MM.1S (cell line): Measurements from ENCODE around the gene FOXP1.

Experiments used
- DNase-seq: peaks from one replicate; pipeline ENCODE4 v3.0.0-alpha.2; 2015
- H2AFZ ChIP-seq: fragments of 300-600 bp; sonication (generic); 2 replicates; pipeline ENCODE4 v1.6.0; 2016; ENCODE audit warnings: antibody characterized with exemption, low read length
- H3F3A ChIP-seq: fragments of 300-600 bp; sonication (generic); 2 replicates; pipeline ENCODE4 v1.6.1; 2016; ENCODE audit warnings: mild to moderate bottlenecking, antibody characterized with exemption, low read length, moderate library complexity, mixed read lengths; ENCODE audit not compliant: insufficient read depth
- H3K27ac ChIP-seq: fragments of 300-600 bp; sonication (generic); 2 replicates; pipeline ENCODE4 v1.5.1; 2016; ENCODE audit warnings: mild to moderate bottlenecking, low read length
- H3K27me3 ChIP-seq: fragments of 300-600 bp; sonication (generic); replicated peaks from 2 replicates; pipeline ENCODE4 v1.6.0; 2016; ENCODE audit warnings: low read length; ENCODE audit not compliant: insufficient read depth
- H3K36me3 ChIP-seq: fragments of 300-600 bp; sonication (generic); replicated peaks from 2 replicates; pipeline ENCODE4 v1.6.1; 2016; ENCODE audit warnings: mild to moderate bottlenecking, low read length, mixed read lengths; ENCODE audit not compliant: insufficient read depth
- H3K4me1 ChIP-seq: fragments of 300-600 bp; sonication (generic); 2 replicates; pipeline ENCODE4 v1.6.1; 2016; ENCODE audit warnings: low read length, mixed read lengths
- H3K4me2 ChIP-seq: fragments of 300-600 bp; sonication (generic); 2 replicates; pipeline ENCODE4 v1.6.0; 2016; ENCODE audit warnings: low read depth, low read length
- H3K4me3 ChIP-seq: fragments of 300-600 bp; sonication (generic); 2 replicates; pipeline ENCODE4 v1.5.1; 2016; ENCODE audit warnings: low read length, mixed read lengths
- H3K79me2 ChIP-seq: fragments of 300-600 bp; sonication (generic); 2 replicates; pipeline ENCODE4 v1.6.1; 2016; ENCODE audit warnings: mixed run types, low read length, mixed read lengths
- H3K9ac ChIP-seq: fragments of 300-600 bp; sonication (generic); 2 replicates; pipeline ENCODE4 v1.6.1; 2016; ENCODE audit warnings: low read length, mixed read lengths
- H3K9me2 ChIP-seq: fragments of 300-600 bp; sonication (generic); replicated peaks from 2 replicates; pipeline ENCODE4 v1.6.1; 2016; ENCODE audit warnings: mild to moderate bottlenecking, low read length, mixed read lengths; ENCODE audit not compliant: insufficient read depth
- H3K9me3 ChIP-seq: fragments of 300-600 bp; sonication (generic); replicated peaks from 2 replicates; pipeline ENCODE4 v1.6.1; 2016; ENCODE audit warnings: mild to moderate bottlenecking, low read length, mixed read lengths; ENCODE audit not compliant: insufficient read depth
- H4K20me1 ChIP-seq: fragments of 300-600 bp; sonication (generic); 2 replicates; pipeline ENCODE4 v1.6.1; 2016; ENCODE audit warnings: mild to moderate bottlenecking, low read length, moderate library complexity, mixed read lengths; ENCODE audit not compliant: insufficient read depth
- EZH2 ChIP-seq: fragments of 300-600 bp; sonication (generic); optimal IDR thresholded peaks from 2 replicates; pipeline ENCODE3; 2017; ENCODE audit warnings: low read depth, mild to moderate bottlenecking, antibody characterized with exemption, low read length, mixed read lengths
- EZH2phosphoT487 ChIP-seq: fragments of 300-600 bp; sonication (generic); IDR thresholded peaks from 2 replicates; pipeline ENCODE4 v1.6.1; 2018; ENCODE audit warnings: antibody characterized with exemption, low read length
- TF ChIP-seq, protein P1 (sequence below): fragments of 300-600 bp; sonication (generic); IDR thresholded peaks from 2 replicates; pipeline ENCODE4 v1.5.1; 2016; ENCODE audit warnings: antibody characterized with exemption, low read length, mixed read lengths

Gene FOXP1

DNA sequence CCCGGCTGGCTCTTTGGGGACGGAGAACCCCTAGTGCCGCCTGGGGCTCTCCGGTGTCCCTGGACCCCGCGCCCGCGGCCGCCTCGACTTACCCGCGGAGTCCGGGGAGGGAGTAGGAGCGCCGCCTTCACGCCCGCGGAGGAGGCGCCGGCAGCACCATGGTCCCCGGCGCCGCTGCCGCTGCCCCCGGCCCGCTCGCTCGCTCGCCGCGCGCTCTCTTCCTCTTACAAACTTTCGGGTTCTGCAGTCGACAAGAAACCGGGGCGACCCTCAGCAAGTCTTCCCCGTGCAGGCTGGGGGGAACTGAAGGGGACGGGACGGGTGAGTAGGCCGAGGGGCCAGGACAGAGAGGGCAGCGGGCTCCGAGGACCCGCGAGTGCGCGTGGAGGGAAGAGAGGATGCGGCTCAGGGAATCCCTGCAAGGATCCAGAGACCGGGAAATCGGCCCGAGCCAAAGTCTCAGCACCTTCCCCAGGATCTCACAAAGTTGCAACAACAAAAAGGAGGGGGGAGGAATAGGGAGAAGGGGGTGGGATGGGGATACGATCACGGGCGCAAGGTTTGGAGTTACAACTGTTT is 2.0 kb downstream of the FOXP1 start:
- peak overlapping the region; percentile 79; the same call in 1 of the 2 replicates for H3K9ac ChIP-seq
- H3K36me3 ChIP-seq: no peaks in the 10 kb centered on the region
- H3K27me3 ChIP-seq: peaks cover 11% of the 10 kb centered on the region
- H3K4me1 ChIP-seq: peaks cover 6% of the 10 kb centered on the region; the same call in 1 of the 2 replicates
- TF ChIP-seq EZH2phosphoT487: no peak; the same call in 1 of the 2 replicates
- TF ChIP-seq, protein P1, sequence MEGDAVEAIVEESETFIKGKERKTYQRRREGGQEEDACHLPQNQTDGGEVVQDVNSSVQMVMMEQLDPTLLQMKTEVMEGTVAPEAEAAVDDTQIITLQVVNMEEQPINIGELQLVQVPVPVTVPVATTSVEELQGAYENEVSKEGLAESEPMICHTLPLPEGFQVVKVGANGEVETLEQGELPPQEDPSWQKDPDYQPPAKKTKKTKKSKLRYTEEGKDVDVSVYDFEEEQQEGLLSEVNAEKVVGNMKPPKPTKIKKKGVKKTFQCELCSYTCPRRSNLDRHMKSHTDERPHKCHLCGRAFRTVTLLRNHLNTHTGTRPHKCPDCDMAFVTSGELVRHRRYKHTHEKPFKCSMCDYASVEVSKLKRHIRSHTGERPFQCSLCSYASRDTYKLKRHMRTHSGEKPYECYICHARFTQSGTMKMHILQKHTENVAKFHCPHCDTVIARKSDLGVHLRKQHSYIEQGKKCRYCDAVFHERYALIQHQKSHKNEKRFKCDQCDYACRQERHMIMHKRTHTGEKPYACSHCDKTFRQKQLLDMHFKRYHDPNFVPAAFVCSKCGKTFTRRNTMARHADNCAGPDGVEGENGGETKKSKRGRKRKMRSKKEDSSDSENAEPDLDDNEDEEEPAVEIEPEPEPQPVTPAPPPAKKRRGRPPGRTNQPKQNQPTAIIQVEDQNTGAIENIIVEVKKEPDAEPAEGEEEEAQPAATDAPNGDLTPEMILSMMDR: no peak
- no peak for TF ChIP-seq EZH2
- peak overlapping the region; percentile 99 for H3K4me2 ChIP-seq
- peak overlapping the region; percentile 86 for H2AFZ ChIP-seq
- no peak for DNase-seq
- H3K9me2 ChIP-seq: no peaks in the 10 kb centered on the region
- no peaks in the 10 kb centered on the region for H3K9me3 ChIP-seq
- peaks cover 16% of the 10 kb centered on the region for H3F3A ChIP-seq
- H3K27ac ChIP-seq: no peak overlapping the region
- no peaks in the 10 kb centered on the region for H4K20me1 ChIP-seq
- H3K4me3 ChIP-seq: peak overlapping the region; percentile 78
- H3K79me2 ChIP-seq: no peaks in the 10 kb centered on the region

DNA sequence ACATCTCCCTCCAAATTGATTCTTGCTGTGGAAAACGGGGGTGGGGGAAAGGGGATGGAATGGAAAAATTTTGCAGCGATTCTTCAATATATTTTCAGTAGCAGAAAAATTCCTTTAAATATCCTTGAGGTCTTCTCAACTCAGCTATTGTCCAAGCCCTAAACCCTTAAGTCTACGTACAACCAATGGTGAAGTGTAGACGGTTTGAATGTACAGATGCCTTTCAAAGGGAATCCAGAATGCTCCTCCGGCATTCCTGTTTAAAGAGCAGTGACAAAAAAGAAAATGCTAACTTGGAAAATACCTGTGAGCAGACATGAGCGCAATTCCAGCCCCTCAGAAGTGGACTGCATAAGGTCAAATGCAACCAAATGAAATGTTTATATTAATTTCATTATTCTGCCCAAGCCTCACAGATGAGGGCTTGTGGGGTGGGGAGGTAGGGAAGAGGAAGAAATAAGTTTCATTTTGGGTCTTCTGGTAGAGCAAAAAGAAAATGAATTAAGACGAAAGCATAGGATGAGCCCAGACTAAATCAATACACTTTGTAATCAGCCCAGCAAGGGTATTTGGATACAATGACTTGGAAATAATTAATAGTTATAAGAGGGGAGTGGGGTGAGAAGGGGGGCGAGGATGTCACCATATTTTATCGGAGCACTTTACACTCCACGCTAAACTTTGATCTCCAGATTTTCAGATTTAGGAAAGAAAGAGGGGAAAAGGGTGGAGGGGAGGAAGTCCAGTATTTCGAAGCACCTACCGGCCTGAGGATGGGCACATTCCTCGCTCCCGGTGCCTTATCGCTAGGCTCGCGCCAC is 2.7 kb downstream of the FOXP1 start:
- no peak for DNase-seq
- no peaks in the 10 kb centered on the region for H3K79me2 ChIP-seq
- no peaks in the 10 kb centered on the region for H3K36me3 ChIP-seq
- no peak overlapping the region for H2AFZ ChIP-seq
- H3K27me3 ChIP-seq: peaks cover 11% of the 10 kb centered on the region
- no peak overlapping the region for H3K9ac ChIP-seq
- H3K4me3 ChIP-seq: peak overlapping the region; percentile 78
- H3F3A ChIP-seq: peaks cover 16% of the 10 kb centered on the region
- TF ChIP-seq, protein P1: no peak
- TF ChIP-seq EZH2: no peak
- no peak for TF ChIP-seq EZH2phosphoT487
- no peak overlapping the region for H3K27ac ChIP-seq
- no peaks in the 10 kb centered on the region for H3K9me3 ChIP-seq
- H3K9me2 ChIP-seq: no peaks in the 10 kb centered on the region
- peaks cover 6% of the 10 kb centered on the region; the same call in 1 of the 2 replicates for H3K4me1 ChIP-seq
- H4K20me1 ChIP-seq: no peaks in the 10 kb centered on the region
- H3K4me2 ChIP-seq: peak overlapping the region; percentile 99; the same call in 1 of the 2 replicates

DNA sequence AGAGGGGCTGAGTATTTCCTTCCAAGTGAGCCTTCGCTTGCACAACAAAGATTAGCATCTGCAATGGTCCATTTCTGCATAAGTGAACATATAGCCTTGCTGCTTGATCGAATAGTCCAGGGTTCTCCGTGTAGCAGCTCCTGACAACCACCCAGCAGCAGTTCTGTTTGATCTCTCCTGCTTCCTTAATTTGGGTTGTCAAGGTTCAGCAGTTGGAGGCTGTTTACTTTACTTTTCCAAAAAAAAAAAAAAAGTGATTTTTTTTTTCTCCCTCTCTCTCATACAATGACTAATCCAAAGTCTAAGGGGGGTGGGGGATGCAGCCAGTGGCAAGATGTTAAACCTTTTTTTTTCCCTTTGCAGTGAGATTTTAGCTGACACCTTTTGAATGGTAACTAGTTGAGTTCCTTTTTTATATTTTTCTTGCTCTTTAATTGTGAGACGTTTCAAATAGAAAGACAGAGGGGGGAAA is 3.6 kb downstream of the FOXP1 start:
- no peaks in the 10 kb centered on the region for H4K20me1 ChIP-seq
- peaks cover 6% of the 10 kb centered on the region; the same call in 1 of the 2 replicates for H3K4me1 ChIP-seq
- H3K36me3 ChIP-seq: no peaks in the 10 kb centered on the region
- H3F3A ChIP-seq: peaks cover 8% of the 10 kb centered on the region
- no peak for DNase-seq
- H3K4me2 ChIP-seq: no peak overlapping the region
- H3K9me2 ChIP-seq: no peaks in the 10 kb centered on the region
- no peaks in the 10 kb centered on the region for H3K79me2 ChIP-seq
- no peak overlapping the region for H3K4me3 ChIP-seq
- no peak overlapping the region for H3K27ac ChIP-seq
- no peak for TF ChIP-seq EZH2phosphoT487
- peaks cover 11% of the 10 kb centered on the region for H3K27me3 ChIP-seq
- no peak overlapping the region for H3K9ac ChIP-seq
- H2AFZ ChIP-seq: no peak overlapping the region
- H3K9me3 ChIP-seq: no peaks in the 10 kb centered on the region
